ELR (cell line): ENCODE results near the gene TENM4.

ENCODE experiments used
- DNase-seq: peaks from one replicate; pipeline ENCODE4 v3.0.0-alpha.2; 2015; ENCODE audit warnings: low read depth

Gene TENM4

DNA sequence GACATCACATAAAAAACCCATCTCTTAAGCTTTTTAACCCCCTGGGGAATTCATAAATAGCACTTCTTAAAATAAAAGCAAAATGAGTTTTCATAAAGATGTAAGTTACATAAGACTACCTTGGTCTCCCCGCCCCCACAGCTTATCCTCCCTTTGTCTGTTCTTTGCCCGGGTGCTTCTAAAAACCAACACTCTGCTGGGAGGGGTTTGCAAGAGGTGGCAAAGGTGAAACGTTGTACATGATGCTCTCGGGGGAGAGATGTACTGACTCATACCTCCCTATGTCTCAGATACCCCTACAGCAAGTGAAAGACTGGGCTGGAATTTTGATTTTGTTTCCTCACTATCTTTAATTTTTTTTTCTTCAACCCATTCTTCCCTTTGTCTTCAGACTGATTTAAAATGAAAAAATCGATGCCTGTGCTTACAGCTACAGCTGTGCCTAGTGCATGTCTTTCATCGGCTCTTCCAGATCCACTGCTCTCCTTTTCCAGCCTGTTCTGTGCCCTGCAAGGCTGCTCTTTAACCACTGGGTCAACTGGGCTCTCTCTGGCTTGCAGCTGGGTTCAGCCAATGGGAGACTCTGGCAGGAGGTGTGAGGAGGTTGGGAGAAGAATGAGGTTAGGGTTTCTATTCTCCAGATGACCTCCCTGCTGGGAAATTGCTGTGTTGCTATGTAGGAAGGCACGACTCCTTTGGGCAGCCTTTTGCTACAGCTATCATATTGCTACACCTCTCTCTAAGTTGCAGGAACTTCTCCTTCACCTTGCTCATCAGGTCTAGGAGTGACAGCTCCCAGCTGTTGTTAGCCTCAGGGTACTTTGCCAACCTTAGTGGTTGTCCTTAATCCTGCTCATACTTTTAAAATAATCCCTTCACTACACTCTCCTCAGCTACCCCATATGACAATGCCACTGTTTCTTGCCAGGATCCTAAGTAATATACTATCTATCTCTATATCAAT, 266.5 kb downstream of the TENM4 start:
- no peak for DNase-seq

DNA sequence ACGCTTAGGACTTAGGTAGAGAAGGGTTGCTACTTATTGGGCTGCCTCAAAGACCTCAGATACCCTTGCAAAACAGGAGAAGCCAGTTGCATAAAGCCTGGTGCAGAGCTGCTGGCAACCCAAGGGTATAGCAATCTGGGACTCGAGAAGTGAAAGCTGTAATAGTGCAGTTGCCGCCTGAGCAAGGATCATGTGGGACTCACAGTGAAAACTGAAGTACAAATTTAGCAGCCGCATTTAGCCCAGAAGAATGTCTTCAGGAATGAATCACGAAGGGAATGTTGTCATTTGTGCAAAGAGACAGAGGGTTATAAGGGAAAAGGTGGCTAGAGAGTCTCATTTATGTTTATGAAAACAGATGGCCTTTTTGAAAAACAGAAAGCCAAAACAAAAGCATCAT, 267.2 kb downstream of the TENM4 start:
- no peak for DNase-seq

DNA sequence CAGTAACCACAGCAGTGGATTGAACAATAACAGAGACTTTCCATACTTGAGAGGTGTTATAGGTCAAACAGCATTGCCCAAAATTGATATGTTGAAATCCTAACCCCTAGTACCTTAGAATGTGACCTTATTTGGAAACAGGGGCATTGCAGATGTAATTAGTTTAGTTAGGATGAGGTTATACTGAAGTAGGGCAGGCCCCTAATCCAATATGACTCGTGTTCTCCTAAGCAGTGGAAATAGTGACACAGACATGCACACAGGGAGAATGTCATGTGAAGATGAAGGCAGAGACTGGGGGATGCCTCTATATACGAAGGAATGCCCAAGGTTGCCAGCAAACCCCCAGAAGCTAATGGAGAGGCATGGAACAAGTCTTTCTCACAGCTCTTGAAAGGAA, 270.5 kb downstream of the TENM4 start:
- no peak for DNase-seq

DNA sequence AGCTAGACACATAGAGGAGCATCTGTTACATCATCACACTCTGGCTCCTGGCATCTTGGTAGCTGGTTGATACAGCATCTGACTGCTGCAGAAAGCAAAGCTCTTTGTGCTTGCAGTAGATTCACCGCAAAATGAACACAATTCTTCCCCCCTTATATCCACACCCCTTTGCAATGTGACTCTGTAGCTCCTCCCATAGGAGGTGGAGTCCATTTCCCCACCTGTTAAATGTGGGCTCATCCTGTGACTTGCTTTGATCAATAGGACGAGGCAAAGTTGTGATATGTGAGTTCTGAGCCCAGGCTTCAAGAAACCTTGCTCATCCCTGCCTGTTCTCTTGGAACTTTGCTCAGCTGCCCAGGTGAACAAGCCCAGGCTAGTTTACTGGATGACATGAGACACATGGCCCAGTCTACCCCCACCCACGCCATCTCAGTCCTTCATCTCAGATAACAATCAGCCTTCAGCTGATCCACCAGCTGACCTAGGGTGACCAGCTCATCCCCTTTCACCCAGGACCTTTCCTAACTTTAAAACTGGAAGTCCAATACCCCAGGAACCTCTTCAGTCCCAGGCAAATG, 272.2 kb downstream of the TENM4 start:
- no peak for DNase-seq

DNA sequence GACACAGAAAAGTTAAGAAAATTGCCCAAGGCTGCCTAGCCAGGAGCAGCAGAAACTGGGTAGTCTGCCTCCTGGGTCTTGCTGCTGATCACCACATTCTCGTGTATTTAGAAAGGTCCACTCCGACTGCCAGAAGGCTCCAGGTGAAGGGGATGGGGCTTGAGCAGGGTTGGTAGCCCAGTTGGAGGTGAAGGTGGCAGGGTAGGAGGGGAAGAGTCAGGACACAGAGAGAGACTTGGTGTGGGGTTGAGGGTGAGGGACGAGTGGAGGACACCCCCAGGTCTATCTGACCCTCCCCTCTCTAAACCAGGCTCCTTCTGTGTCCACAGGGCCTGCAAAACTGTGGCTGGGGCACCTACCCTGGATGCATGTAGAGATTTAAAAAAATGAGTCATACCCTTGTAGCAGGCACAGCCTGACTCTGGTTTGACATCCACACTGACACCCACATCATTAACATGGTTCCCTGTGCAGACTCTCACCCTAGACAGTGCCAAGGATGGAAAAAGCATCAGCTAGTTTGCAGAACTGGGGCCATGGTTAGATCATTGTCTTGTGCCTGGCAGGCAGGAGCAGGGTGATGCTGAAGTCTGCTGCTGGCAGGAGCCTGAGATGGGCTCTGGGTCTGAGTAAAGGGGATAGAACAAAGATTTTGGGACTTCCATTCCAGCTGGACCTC, 273.2 kb downstream of the TENM4 start:
- no peak for DNase-seq

DNA sequence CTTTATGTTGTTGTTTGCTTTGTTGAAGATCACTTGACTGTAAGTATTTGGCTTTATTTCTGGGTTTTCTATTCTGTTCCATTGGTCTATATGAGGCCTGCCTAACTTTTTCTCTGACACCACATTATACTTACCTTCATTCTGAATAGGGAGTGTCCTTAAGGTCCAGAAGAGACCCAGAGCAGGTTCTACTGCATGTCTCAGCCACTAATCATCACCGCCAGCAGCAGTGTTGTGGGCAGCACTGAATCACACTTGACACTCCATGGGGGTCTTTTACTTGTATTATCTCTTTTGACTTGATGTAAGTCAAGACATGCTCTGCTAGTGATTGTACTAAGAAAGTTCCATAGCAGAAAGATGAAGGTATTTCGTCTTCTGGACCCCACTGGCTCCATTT, 274.9 kb downstream of the TENM4 start:
- no peak for DNase-seq

DNA sequence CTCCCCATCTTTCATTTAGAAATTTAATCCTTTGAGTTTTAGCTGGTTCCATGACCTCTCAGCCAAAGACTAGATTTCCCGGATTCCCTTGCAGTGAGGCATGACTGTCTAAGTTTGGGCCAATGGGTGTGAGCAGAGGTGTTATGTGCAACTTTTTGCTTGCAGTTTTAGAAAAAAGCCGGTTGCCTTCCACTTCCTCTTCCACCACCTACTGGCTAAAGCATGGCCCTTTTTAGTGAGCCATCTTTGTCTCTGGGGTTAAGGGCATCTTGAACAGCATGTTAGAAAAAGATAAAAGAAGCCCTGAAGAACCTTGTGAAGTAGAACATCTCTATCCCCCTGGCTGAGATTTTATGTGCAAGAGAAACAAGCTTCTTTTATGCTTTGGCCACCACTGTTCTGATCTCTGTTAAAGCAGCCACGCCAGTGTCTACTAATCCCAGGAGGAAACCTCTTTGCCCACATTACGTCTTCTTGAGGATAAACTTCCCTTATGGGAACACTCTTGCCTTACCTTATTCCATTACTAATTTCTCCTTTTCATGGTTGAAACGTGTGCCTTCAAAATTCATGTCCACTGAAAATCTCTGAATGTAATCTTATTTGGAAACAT, 279.9 kb downstream of the TENM4 start:
- no peak for DNase-seq

DNA sequence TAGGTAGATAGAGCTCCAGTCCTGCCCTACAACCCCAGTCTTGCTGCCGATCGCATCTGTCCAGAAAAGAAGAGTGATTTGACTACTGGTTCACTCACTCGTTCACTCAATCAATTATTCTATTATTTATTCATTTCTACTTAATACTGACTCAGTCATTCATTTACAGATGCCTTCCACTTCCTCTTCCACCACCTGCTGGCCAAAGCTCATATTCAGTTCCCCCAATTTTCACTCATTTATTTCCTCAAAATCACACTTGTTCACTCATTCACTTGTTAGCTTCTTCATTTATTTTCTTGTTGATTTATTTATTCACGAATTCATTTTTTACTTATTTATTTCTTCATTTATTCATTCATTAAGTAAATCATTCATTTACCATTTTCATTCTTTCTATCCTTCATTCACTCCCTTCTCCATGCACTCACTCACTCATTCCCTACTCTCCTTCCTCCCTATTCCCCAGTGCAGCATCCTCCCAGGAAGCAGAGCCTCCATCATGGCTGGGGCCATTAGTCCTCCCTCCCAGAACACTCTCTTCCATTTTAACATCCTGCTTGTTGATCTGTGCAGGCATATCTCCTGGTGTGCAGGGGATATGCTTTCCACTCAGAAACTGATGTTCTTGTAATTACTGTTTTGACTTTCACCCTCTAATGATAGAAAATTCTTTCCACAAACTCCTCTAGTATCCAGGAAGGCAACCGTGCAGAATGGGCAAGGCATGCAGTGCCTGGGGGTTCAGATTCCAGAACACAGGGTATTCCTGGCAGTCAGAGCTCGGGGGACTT, 281.0 kb downstream of the TENM4 start:
- DNase-seq, result no peak

DNA sequence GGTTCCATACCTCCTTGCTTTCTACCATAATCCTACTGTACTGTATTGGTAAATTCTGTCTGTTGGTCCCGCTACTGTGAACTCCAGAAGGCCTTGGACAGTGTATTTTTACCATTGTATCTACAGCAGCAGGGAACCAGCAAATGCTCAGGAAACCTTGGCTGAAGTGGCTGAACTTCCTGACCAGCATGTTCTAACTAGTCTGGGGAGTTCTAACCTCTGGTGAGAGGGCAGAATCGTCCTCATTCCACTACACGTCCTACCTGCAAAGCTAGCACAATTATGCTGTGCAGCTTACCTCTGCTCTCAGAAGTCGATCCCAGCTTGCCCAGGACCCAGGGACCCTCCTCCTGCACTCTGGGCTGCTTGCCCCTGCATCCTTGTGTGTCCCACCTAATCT, 283.1 kb downstream of the TENM4 start:
- DNase-seq, result no peak

DNA sequence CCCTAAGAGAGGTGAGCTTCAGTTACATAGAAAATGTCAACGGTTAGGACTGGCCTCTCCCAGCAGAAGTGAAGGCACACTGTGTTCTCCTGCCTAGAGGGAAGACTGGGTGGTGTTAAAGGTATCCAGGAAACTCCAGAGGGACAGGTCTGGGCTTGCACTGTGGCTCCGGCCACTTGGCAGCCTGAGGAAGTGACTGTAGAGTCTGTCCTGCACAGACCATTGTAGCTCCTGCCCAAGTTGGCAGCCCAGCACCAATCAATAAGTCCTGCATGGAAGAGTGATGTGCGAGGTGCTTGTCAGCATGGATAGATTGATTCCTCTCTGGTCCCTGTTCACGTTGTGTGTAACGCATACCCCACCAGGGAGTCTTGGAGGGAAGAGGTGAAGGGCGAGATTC, 284.8 kb downstream of the TENM4 start:
- DNase-seq, result no peak

DNA sequence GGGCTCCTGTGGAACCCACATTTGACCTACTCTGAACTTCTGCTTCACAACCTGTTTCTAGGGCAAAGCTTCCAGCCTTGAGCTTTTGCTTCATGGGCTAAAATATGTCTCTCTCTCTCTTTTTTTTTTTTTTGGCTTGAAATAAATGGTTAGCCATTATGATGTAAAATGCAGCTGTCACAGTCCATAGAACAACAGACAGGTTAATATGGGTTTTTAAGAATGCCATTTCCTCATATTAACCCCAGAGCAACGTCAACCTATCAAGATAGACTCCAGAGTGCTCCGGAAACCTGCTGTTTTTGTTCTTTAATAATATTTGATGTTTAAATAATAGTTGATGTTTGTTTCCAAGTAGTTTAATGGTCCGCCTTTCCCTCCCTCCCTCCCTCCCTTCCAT, 285.6 kb downstream of the TENM4 start:
- no peak for DNase-seq

DNA sequence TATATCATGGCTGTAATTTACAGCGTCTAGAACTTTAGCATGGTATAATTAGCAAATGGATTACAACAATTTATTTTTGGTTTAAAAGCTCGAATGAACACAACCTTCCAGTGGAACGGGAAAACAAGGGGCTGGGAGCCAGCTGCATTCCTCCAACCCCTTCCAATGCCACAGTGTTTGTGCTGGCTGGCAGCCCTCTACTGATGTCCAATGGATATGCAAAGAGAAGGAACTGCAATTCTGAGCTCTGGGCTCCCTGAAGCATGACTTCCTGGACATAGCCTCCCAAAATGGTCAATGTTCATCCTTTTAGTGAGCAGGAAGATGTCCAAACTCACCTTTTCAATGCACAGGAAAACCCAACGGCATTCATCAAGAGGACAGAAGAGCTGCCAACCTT, 288.3 kb downstream of the TENM4 start:
- no peak for DNase-seq

DNA sequence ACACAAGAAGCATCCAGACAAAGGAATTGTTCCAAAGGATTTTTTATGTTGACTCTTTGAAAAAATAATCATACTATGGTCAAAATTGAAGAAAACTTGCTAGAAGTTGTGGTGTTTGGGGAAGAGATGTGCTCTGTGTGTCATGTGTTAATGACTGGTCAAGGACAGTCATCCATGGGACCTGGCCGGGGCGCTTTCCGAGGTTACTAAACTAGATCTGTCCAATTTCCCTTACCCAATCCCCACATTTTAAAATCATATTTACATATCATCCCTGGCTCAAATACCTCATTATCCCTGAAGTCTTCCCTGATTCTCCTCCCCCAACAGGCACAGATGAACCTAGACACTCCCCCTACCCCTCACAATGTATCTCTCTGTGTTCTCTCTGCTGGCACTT, 289.4 kb downstream of the TENM4 start:
- no peak for DNase-seq

DNA sequence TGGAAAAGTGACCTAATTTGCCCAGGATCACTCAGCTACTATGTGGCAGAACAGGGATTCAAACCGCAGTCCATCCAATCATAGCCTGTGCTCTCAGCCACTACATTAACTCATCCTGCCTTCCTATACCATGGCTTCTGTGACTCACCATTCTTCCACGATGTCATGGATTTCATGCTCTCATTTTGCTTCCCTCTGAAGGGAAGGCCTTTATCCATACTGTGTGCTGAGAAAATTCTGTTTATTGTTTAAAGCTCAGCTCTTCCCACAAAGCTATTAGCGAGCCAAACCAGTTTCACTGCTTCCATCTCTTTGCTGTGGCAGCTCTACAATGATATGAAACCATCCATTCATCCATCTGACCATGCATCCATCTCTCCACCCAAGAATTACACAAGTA, 289.9 kb downstream of the TENM4 start:
- peak; percentile 1 for DNase-seq

DNA sequence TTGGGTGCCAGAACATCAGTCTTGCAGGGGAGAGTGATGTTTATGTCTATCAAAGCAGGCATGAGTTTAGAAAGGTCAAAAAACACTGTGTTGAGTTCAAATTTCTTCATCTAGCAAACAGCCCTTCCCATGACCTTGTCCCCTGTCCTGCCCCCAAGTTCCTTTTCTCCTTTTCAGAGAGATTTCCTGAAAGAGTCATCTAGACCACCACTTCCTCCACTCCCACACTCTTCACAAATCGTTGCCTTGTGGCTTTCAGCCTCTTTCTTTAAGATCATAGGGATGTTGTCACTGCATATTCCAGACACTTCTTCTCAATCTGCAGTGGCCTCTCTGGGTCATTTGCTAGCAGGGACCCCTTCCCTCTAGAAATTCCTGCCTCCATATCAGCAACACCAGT, 290.5 kb downstream of the TENM4 start:
- no peak for DNase-seq

DNA sequence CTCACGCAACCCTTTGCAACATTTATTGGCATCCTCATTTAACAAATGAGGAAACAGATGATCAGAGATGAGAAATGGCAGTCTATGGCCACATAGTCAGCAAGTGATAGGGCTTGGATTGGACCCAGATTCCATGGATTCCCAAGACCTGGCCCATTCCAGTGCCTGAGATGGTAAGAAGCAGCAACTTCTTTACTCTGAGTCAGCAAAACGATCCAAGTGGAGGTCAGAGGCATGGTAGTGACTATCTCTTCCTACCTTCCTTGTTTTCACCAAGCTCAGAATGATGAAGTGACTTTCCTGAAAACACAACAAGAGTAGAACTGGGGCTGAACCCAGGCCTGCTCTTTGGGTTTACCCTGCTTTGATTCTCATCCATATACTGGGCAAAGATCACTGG, 293.1 kb downstream of the TENM4 start:
- DNase-seq, result no peak

DNA sequence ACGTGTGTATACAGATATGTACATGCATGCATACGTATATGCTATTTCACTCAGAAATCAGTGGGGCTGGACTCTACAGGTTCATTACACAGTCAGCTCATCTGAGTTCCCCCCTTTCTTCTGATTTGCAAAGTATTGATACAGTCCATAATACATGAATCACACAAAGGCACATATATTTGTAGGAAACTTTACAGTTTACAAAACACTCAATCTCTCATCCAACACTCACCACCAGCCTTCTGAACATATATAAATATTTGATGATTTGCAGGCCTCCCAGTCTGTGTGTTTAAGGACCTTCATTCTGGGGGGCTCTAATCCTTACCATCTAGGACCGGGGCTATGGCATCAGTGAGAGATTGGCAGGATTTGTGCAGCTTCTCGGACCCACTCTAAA, 293.8 kb downstream of the TENM4 start:
- DNase-seq, result no peak

DNA sequence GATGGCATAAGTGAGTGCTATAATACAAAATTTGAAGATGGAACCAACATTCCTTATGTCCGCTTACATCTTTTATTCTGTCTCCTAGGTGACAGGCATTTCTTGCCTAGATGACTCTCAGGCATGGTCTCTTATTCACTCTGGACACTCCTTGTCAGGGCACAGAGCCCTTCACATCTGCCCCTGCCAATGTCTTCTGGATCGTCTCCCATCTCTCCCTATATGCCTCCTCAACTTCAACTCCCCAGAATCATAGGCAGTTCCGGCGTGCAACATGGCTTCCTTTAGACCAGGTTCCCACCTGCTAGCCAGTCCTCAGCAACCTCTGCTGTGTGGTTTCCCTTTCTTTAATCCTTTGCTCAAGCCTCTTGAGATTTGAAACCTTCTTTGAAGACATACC, 300.9 kb downstream of the TENM4 start:
- no peak for DNase-seq

DNA sequence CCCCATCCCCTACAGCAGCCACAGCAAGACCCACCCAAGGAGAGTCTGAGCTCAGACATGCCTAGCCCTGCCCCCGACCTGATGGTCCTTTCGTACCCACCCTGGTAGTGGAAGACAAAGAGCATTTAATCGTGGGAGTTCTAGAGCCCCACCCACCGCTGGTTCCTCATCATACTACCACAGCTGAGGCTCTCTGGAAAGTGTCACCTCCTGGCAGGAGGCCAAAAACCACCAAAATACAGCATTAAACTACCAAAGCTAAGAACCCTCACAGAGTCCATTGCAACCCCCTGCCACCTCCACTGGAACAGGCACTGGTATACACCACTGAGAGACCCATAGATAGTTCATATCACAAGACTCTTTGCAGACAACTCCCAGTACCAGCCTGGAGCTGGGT, 311.1 kb downstream of the TENM4 start:
- no peak for DNase-seq

DNA sequence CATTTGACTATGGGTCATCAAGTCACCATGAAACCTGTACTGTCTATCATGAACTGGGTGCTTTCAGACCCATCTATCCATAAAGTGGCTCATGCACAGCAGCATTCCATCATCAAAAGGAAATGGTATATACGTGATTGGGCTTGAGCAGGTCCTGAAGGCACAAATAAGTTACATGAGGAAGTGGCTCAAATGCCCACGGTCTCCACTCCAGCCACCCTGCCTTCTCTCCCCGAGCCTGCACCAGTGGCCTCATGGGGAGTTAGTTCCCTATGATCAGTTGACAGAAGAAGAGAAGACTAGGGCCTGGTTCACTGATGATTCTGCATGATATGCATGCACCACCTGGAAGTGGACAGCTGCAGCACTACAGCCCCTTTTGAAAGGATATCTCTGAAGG, 312.5 kb downstream of the TENM4 start:
- no peak for DNase-seq

DNA sequence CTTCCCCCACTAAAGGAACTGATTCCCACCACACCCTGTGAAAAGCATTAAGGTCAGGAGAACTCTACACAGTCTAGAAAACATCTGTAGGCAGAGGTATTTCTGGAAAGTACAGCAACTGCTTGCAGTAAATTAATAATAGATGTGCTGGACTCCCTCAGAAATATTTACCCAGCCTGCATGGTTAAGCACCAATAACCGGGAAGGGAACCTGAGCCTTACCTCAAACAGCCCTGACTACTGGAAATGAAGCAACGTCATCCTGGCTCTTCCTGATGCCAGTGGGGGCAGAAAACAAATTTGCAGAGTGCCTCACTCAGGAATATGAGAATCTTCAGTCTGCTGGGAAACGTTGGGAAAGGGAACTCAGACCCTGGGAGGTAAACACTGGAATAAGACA, 318.1 kb downstream of the TENM4 start:
- DNase-seq, result no peak

DNA sequence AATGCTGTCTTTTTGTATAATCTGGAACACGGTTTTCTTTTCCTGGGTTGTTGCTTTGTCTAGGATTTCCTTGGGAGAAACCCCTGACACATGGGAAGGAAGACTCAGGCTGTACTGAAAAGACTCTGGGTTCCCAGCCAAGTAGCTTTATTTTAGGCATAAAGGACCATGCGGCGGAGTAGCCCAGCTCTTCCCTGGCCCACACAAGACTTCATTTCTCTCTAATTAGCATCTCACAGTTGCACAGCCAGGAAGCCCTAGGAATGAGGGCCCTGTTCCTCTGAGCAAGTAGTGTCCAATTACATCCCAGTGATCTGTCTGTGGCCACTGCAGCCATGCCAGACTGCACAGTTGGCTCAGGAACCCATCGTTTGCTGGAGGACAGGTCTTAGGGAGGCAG, 319.5 kb downstream of the TENM4 start:
- DNase-seq, result no peak
